HL-60/S4 treated with phorbol 12-myristate 13-acetate at 8.2 ng/mL for 4 days and 3 days (cell line): ENCODE measurements around the gene EPHB2.

ENCODE experiments used
- in situ Hi-C: fragments of 300-500 bp; cut with MboI; formaldehyde crosslinking; loops from 2 replicates; pipeline ENCODE4 v1.15.0; 2022; ENCODE audit warnings: low sequenced_read_pairs

The EPHB2 gene

GRCh38 chr1:22900451-22900850 lies 189.8 kb downstream of the EPHB2 start:
- in situ Hi-C loops = no loop called here

GRCh38 chr1:22903113-22903512 lies 192.5 kb downstream of the EPHB2 start:
- in situ Hi-C loops = no loop called here

- in situ Hi-C loops = no loop called here
Observed at GRCh38 chr1:22906968-22907367, 196.3 kb downstream of the EPHB2 start.

GRCh38 chr1:22907528-22907927 lies 196.9 kb downstream of the EPHB2 start:
- in situ Hi-C loops = no loop called here

GRCh38 chr1:22908880-22909426 lies 198.3 kb downstream of the EPHB2 start:
- in situ Hi-C loops = no loop called here

DNA sequence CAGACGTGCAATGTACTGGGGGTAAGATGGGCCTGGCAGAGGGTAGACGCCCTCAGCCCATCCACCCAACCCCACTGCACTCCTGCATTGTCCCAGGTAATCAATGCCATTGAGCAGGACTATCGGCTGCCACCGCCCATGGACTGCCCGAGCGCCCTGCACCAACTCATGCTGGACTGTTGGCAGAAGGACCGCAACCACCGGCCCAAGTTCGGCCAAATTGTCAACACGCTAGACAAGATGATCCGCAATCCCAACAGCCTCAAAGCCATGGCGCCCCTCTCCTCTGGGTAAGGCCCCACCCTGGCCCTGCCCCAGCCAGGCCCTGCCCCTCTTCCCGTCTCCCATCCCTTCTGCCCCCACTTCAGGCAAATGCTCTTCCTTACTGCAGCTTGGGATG lies 199.6 kb downstream of the EPHB2 start:
- in situ Hi-C loops = no loop called here

GRCh38 chr1:22910986-22911651 lies 200.5 kb downstream of the EPHB2 start:
- in situ Hi-C loops = no loop called here

GRCh38 chr1:22912311-22912710 lies 201.7 kb downstream of the EPHB2 start:
- in situ Hi-C loops = no loop called here

GRCh38 chr1:22913421-22914141 lies 202.9 kb downstream of the EPHB2 start:
- in situ Hi-C loops = no loop called here

GRCh38 chr1:22914156-22914555 lies 203.5 kb downstream of the EPHB2 start:
- in situ Hi-C loops = no loop called here

DNA sequence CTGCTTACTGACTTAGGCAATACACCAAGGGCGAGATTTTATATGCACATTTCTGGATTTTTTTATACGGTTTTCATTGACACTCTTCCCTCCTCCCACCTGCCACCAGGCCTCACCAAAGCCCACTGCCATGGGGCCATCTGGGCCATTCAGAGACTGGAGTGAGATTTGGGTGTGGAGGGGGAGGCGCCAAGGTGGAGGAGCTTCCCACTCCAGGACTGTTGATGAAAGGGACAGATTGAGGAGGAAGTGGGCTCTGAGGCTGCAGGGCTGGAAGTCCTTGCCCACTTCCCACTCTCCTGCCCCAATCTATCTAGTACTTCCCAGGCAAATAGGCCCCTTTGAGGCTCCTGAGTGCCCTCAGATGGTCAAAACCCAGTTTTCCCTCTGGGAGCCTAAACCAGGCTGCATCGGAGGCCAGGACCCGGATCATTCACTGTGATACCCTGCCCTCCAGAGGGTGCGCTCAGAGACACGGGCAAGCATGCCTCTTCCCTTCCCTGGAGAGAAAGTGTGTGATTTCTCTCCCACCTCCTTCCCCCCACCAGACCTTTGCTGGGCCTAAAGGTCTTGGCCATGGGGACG lies 204.1 kb downstream of the EPHB2 start:
- in situ Hi-C loops = no loop called here

GRCh38 chr1:22915231-22915630 lies 204.6 kb downstream of the EPHB2 start:
- in situ Hi-C loops = no loop called here

GRCh38 chr1:22915816-22916470 lies 205.3 kb downstream of the EPHB2 start:
- in situ Hi-C loops = no loop called here

GRCh38 chr1:22916471-22916820 lies 205.8 kb downstream of the EPHB2 start:
- in situ Hi-C loops = no loop called here

GRCh38 chr1:22917989-22918388 lies 207.3 kb downstream of the EPHB2 start:
- in situ Hi-C loops = no loop called here

- in situ Hi-C loops = no loop called here
Observed at GRCh38 chr1:22918644-22919043, 208.0 kb downstream of the EPHB2 start.

- in situ Hi-C loops = no loop called here
Observed at GRCh38 chr1:22919341-22920025, 208.8 kb downstream of the EPHB2 start.

- in situ Hi-C loops = no loop called here
Observed at GRCh38 chr1:22920026-22920733, 209.5 kb downstream of the EPHB2 start.

- in situ Hi-C loops = no loop called here
Observed at GRCh38 chr1:22920734-22921451, 210.3 kb downstream of the EPHB2 start.
